ENCODE measurements around the gene PRR36.
"Not testable (repeated sequence)": the region's sequence is repeated elsewhere in the genome, so short reads cannot be mapped to it uniquely, and the experiment has no call there.

Gene PRR36

DNA sequence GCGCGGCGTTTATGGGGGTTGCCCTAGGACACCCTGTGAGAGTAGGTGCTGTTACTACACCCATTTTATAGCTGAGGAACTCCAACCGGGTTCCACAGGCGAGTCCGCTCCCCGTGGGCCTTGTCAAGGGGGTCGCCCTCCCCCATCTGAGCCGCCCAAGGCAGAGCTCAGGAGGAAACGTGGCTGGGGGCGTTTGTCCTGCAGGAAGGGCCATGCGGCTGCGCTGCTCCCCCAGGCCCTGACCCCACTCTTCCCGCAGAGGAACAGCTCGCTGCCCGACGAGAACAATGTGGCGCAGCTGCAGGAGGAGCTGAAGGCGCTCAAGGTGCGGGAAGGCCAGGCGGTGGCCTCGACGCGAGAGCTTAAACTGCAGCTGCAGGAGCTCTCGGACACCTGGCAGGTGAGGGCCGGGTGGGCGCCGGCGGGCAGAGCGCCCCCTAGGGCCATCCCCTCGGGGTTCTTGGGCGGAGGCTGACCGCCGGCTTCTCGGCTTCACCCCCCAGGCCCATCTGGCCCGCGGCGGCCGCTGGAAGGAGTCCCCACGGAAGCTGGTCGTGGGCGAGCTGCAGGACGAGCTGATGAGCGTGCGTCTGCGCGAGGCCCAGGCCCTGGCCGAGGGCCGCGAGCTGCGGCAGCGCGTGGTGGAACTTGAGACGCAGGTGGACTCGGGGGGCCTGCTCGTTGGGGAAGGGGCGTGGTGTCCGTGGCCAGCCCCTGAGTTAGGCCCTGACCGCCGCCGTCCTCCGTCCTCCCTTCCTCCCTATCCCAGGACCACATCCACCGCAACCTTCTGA is 12.4 kb downstream of the PRR36 start:
- Histone ChIP-seq H3K27me3 (ENCODE audit: control insufficient read depth in 1 of 2, insufficient read depth in 2 of 2, low read length in 2 of 2) (peaks cover 30 to 33% of the 10 kb centered on the region in 2 donors), H3K4me3 (ENCODE audit: low read length in 2 of 2) (peak overlapping the region in 1 of 2 donors; percentile 29), H3K36me3 (ENCODE audit: control insufficient read depth in 2 of 2, insufficient read depth in 2 of 2, low read length in 2 of 2) (peaks cover 6 to 8% of the 10 kb centered on the region in 2 donors), H3K4me1 (ENCODE audit: control insufficient read depth, insufficient read depth, low read length) (peaks cover 5% of the 10 kb centered on the region), H3K27ac (ENCODE audit: low read length) (no peak overlapping the region), H3K9ac (ENCODE audit: low read length in 2 of 2) (no peak overlapping the region), H3K9me3 (ENCODE audit: control insufficient read depth in 2 of 2, low read length in 2 of 2) (no peaks in the 10 kb centered on the region)

DNA sequence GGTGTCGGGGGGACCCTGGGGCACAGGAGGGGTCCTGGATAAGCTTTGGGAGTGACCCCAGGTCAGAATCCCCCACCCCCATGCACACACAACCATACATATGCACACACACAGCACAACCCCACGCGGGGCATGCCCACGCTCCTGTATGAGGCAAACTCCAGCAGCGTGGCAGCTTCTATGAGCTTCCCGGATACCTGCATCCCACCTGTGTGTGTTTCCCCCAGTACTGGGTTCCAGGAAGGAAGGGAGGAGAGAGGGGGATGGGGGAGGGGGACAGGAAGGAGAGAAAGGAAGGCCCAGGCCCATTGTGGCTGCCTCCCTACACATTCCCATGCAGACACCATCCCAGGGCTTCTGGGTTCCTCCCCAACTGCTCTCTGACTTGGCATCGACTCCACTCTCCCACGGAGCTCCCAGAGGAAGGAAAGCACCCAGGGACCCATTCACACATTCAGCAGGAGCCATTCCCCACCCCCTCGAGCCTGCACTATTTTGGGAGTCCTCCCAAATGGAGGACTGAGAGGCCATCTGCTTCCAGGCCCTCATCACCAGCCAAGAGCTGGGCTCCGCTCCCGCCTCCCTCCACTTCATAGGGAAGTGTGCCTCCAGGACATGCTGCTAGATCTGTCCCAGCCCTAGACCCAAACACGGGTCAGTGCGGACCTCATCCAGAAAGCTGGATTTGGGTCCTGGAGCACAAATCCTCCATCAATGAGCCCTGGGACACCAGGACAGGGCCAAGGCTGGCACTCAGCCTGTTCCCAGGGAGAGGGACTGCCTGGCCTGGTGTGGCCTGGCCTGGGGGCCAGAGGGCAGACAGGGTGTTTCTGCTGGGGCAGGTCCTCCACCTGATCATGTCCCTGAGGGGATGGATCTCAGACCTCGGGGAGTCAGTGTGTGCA is 13.2 kb downstream of the PRR36 start:
- H3K4me3 ChIP-seq (ENCODE audit: low read length in 2 of 2), result no peak overlapping the region
- H3K27me3 ChIP-seq (ENCODE audit: control insufficient read depth in 1 of 2, insufficient read depth in 2 of 2, low read length in 2 of 2), result peaks cover 32% of the 10 kb centered on the region in 2 donors
- no peak overlapping the region for H3K27ac ChIP-seq (ENCODE audit: low read length)
- no peak overlapping the region for H3K9ac ChIP-seq (ENCODE audit: low read length in 2 of 2)
- peaks cover 6 to 8% of the 10 kb centered on the region in 2 donors for H3K36me3 ChIP-seq (ENCODE audit: control insufficient read depth in 2 of 2, insufficient read depth in 2 of 2, low read length in 2 of 2)
- no peaks in the 10 kb centered on the region for H3K9me3 ChIP-seq (ENCODE audit: control insufficient read depth in 2 of 2, low read length in 2 of 2)
- H3K4me1 ChIP-seq (ENCODE audit: control insufficient read depth, insufficient read depth, low read length), result peaks cover 5% of the 10 kb centered on the region

DNA sequence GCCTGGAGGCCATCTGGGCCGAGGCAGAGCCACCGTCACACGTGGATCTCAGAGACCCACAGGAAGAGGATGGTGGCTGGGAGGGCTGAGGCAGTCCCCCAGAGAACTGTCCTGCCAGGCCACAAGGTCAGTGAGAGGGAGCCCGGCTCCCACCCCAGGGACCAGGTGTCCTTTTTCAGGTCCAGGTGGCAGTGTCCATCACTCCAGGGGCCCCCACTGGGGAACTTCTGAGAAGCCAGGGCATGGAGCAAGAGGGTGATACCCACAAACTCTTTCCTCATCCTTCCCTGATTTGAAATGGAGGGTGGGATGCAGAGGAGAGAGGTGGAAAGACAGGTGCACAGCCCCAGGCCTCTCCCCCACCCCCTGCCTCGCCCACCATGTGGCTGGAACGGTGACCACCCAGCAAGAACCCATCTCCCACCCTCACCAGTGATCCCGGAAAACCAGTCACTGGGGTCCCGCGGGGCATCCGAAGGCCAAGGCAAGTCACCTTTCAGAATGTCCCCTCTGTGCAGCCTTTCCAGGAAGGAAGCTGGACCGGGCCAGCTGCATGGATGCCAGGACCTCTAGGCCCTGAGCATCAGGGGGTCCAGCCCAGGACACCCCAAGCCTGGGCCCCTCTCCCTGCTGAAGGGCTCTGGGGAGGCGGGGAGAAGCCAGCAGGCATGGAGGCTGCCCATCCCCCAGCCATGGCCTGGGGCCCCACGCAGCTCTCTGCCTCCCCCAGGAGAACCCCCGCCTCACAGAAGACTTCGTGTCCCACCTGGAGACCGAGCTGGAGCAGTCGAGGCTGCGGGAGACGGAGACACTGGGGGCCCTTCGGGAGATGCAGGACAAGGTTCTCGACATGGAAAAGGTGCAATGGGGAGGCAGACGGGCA is 14.1 kb downstream of the PRR36 start:
- no peak overlapping the region for H3K4me3 ChIP-seq (ENCODE audit: low read length in 2 of 2)
- H3K27ac ChIP-seq (ENCODE audit: low read length), result no peak overlapping the region
- H3K9me3 ChIP-seq (ENCODE audit: control insufficient read depth in 2 of 2, low read length in 2 of 2), result no peaks in the 10 kb centered on the region
- H3K9ac ChIP-seq (ENCODE audit: low read length in 2 of 2), result no peak overlapping the region
- H3K36me3 ChIP-seq (ENCODE audit: control insufficient read depth in 2 of 2, insufficient read depth in 2 of 2, low read length in 2 of 2), result peaks cover 6 to 8% of the 10 kb centered on the region in 2 donors
- H3K27me3 ChIP-seq (ENCODE audit: control insufficient read depth in 1 of 2, insufficient read depth in 2 of 2, low read length in 2 of 2), result peaks cover 31 to 35% of the 10 kb centered on the region in 2 donors
- H3K4me1 ChIP-seq (ENCODE audit: control insufficient read depth, insufficient read depth, low read length), result peaks cover 5% of the 10 kb centered on the region

DNA sequence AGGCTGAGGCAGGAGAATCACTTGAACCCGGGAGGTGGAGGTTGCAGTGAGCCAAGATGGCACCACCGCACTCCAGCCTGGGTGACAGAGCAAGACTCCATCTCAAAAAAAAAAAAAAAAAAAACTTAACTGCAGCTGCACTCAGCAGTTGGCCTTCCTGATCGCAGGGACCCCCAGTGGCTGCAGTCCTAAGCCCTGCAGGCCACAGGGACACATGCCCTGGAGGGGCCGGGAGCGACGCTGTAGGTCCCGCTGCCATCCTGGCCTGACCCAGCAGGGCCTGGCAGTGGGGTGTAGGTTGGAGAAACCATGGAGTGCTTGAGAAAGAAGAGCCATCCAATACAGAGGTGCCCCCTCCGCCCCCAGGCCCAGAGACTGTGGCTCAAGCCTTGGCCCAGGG is 15.1 kb downstream of the PRR36 start:
- not testable (repeated sequence) for H3K36me3 ChIP-seq (ENCODE audit: control insufficient read depth in 2 of 2, insufficient read depth in 2 of 2, low read length in 2 of 2); H3K27ac ChIP-seq (ENCODE audit: low read length); H3K4me3 ChIP-seq (ENCODE audit: low read length in 2 of 2); H3K9me3 ChIP-seq (ENCODE audit: control insufficient read depth in 2 of 2, low read length in 2 of 2); H3K4me1 ChIP-seq (ENCODE audit: control insufficient read depth, insufficient read depth, low read length); H3K9ac ChIP-seq (ENCODE audit: low read length in 2 of 2)
- H3K27me3 ChIP-seq (ENCODE audit: control insufficient read depth in 1 of 2, insufficient read depth in 2 of 2, low read length in 2 of 2), result peaks cover 31 to 35% of the 10 kb centered on the region in 2 donors

DNA sequence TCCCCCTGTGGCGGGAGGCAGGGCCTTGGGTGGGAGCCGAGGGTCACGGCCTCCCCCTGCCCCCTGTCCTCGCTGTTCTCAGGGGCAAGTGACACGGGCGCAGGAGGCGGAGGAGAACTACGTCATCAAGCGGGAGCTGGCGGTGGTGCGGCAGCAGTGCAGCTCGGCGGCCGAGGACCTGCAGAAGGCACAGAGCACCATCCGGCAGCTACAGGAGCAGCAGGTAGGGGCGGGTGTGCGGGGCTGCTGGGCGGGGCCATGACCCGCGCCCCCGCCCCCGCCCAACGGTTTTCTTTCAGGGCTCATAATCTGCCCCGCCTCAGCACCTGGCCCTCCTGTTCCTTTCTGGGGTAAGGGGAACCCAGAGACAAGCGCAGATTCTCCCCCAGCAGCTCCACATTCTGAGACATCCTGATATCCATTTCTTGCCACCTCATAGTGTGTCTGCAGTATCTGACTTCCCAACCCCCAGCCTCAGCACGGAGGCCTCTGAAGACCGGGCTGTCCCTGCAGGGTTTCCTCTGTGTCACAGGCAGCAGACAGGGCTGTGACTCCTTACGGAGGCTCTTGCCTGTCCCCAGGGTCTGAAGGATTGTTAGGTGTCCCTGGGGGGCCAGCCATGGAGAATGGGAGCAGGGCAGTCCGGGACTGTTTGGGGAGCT is 15.9 kb downstream of the PRR36 start:
- Histone ChIP-seq H3K9ac (ENCODE audit: low read length in 2 of 2) (no peak overlapping the region), H3K27me3 (ENCODE audit: control insufficient read depth in 1 of 2, insufficient read depth in 2 of 2, low read length in 2 of 2) (peaks cover 30 to 31% of the 10 kb centered on the region in 2 donors), H3K4me1 (ENCODE audit: control insufficient read depth, insufficient read depth, low read length) (peaks cover 8% of the 10 kb centered on the region), H3K27ac (ENCODE audit: low read length) (no peak overlapping the region), H3K4me3 (ENCODE audit: low read length in 2 of 2) (no peak overlapping the region), H3K36me3 (ENCODE audit: control insufficient read depth in 2 of 2, insufficient read depth in 2 of 2, low read length in 2 of 2) (peaks cover 6 to 8% of the 10 kb centered on the region in 2 donors), H3K9me3 (ENCODE audit: control insufficient read depth in 2 of 2, low read length in 2 of 2) (no peaks in the 10 kb centered on the region)

DNA sequence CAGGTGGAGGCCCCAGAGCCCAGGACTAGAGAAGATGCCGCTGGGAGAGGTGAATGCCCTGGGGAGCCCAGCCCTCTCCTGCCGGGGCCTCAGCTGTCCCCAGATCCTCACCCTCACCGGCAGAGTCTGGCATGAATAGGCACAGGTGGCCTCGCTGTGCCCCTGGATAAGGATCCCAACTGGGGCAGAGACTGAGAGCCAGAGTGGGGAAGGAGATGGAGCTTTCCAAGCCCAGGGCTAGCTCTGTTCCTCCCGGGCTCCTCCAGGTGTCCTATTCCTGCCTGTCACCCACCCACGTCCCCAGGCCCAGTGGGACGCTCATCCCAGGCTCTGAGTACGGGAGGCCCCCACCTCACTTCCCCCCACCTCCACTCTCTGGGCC is 16.5 kb downstream of the PRR36 start:
- peaks cover 30 to 31% of the 10 kb centered on the region in 2 donors for H3K27me3 ChIP-seq (ENCODE audit: control insufficient read depth in 1 of 2, insufficient read depth in 2 of 2, low read length in 2 of 2)
- no peak overlapping the region for H3K4me3 ChIP-seq (ENCODE audit: low read length in 2 of 2)
- H3K4me1 ChIP-seq (ENCODE audit: control insufficient read depth, insufficient read depth, low read length), result peaks cover 11% of the 10 kb centered on the region
- no peaks in the 10 kb centered on the region for H3K9me3 ChIP-seq (ENCODE audit: control insufficient read depth in 2 of 2, low read length in 2 of 2)
- H3K36me3 ChIP-seq (ENCODE audit: control insufficient read depth in 2 of 2, insufficient read depth in 2 of 2, low read length in 2 of 2), result peaks cover 6 to 8% of the 10 kb centered on the region in 2 donors
- H3K27ac ChIP-seq (ENCODE audit: low read length), result no peak overlapping the region
- no peak overlapping the region for H3K9ac ChIP-seq (ENCODE audit: low read length in 2 of 2)

DNA sequence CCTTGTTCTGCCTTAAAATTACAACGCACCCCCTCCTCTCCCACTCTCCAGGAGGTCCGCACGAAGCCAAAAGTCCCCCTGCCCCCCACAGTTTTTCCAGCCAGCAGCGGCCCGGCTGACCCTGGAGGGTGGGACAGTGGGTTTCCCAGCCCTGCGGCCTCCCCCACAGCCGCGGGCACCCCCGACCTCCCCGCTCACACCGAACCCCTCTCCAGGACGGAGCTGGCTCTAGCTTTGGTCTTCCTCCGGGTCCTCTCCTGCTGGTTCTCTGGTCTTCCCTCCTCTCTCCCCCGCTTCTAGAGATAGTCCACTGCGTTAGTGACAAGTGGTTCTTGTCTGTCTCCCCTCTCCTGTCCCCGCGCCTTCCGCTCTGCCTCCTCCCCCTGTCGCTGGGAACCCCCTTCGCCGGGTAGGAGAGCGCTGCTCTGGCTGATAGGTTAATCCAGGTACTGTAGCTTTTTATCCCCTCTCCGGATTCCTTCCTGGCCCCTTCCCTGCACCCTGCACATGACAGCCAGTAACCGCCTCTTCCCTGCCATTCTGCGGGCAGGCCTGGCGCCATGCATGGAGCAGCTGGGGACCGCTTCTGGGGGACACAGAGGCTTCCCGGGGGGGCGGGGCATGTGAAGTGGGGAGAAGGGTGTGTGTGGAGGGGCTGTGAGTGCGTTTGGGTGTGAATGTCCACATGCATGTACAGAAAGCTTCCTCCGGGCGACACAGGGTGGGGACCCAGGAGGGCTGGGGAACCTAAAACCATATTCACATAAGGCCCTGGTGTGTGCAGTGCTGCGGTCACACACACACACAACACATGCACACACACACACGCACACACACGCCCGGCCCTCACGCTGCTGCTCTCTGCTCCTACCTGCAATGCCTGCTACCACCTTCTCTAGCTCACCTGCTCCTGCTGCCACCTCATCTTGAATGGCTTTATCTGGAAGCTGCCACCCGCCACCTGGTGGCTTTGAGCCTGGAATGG is 17.2 kb downstream of the PRR36 start:
- H3K4me3 ChIP-seq (ENCODE audit: low read length in 2 of 2), result no peak overlapping the region
- H3K36me3 ChIP-seq (ENCODE audit: control insufficient read depth in 2 of 2, insufficient read depth in 2 of 2, low read length in 2 of 2), result peaks cover 6 to 8% of the 10 kb centered on the region in 2 donors
- peaks cover 28 to 29% of the 10 kb centered on the region in 2 donors for H3K27me3 ChIP-seq (ENCODE audit: control insufficient read depth in 1 of 2, insufficient read depth in 2 of 2, low read length in 2 of 2)
- H3K27ac ChIP-seq (ENCODE audit: low read length), result no peak overlapping the region
- peaks cover 10% of the 10 kb centered on the region for H3K4me1 ChIP-seq (ENCODE audit: control insufficient read depth, insufficient read depth, low read length)
- no peak overlapping the region for H3K9ac ChIP-seq (ENCODE audit: low read length in 2 of 2)
- no peaks in the 10 kb centered on the region for H3K9me3 ChIP-seq (ENCODE audit: control insufficient read depth in 2 of 2, low read length in 2 of 2)

DNA sequence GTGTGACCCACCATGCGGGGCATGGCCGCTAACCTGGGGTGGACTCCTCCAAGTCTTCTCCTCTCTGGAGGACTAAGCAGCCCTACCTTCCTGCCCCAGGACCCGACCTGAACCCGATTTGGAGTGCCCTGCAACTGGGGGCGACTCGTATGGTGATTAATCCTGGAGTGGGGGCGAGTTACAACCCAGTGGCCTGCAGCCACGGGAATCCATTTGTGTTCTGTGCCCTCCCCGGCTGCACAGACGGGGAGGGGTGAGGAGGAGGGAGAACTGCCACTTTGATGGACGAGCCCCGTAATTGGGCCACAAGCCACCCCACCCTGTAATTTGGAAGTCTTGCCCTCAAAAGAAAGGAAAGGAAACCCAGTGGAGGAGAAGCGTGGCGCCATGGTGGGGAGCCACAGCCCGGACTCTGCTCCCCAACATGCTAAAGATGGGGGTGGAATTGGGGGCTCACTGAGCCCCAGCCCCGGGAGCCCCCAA is 18.0 kb downstream of the PRR36 start:
- no peak overlapping the region for H3K27ac ChIP-seq (ENCODE audit: low read length)
- peaks cover 6 to 8% of the 10 kb centered on the region in 2 donors for H3K36me3 ChIP-seq (ENCODE audit: control insufficient read depth in 2 of 2, insufficient read depth in 2 of 2, low read length in 2 of 2)
- no peak overlapping the region for H3K4me3 ChIP-seq (ENCODE audit: low read length in 2 of 2)
- no peaks in the 10 kb centered on the region for H3K9me3 ChIP-seq (ENCODE audit: control insufficient read depth in 2 of 2, low read length in 2 of 2)
- peaks cover 21 to 22% of the 10 kb centered on the region in 2 donors for H3K27me3 ChIP-seq (ENCODE audit: control insufficient read depth in 1 of 2, insufficient read depth in 2 of 2, low read length in 2 of 2)
- no peak overlapping the region for H3K9ac ChIP-seq (ENCODE audit: low read length in 2 of 2)
- H3K4me1 ChIP-seq (ENCODE audit: control insufficient read depth, insufficient read depth, low read length), result peaks cover 6% of the 10 kb centered on the region

DNA sequence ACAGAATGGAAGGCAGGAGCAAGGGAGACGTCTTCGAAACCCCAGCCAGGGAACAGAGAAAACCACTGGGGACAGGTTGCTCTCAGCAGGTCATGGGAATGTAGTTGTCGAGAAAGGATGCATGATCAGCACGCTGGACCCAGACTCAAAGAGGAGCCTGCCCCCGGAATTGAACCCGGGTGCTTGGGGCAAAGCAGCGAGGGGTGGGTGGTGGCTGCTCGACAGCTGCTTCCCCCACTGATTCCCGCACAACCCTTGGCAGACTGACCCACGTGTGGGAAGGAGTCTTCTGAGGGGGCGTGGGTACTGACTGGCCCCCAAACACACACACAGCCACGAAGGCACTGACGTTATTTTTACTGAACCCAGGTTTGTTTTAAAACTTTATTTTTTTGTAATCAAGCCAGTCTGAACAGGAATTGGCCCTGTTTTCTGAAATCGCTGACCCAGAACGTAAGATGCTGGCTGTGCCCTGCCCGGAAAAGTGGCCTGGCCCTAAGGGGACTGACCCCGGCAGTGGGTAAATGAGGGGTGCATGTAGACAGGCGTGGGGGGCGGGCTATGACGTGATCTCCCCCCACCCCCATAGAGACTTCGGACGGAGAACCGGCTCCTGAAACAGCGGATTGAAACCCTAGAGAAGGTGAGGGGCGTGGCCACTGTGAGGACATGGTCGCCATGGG is 18.6 kb downstream of the PRR36 start:
- H3K9me3 ChIP-seq (ENCODE audit: control insufficient read depth in 2 of 2, low read length in 2 of 2), result no peaks in the 10 kb centered on the region
- peaks cover 6% of the 10 kb centered on the region for H3K4me1 ChIP-seq (ENCODE audit: control insufficient read depth, insufficient read depth, low read length)
- peaks cover 15 to 17% of the 10 kb centered on the region in 2 donors for H3K27me3 ChIP-seq (ENCODE audit: control insufficient read depth in 1 of 2, insufficient read depth in 2 of 2, low read length in 2 of 2)
- H3K27ac ChIP-seq (ENCODE audit: low read length), result no peak overlapping the region
- H3K4me3 ChIP-seq (ENCODE audit: low read length in 2 of 2), result no peak overlapping the region
- no peak overlapping the region for H3K9ac ChIP-seq (ENCODE audit: low read length in 2 of 2)
- H3K36me3 ChIP-seq (ENCODE audit: control insufficient read depth in 2 of 2, insufficient read depth in 2 of 2, low read length in 2 of 2), result peaks cover 6 to 8% of the 10 kb centered on the region in 2 donors
